HG03520 (cell line): ENCODE measurements around the gene SNX32.
A peak's percentile ranks its signal among the peaks of the same experiment; 100 is the strongest.

Experiments
- ATAC-seq: cut with Tn5 transposase; IDR thresholded peaks from one replicate; pipeline ENCODE4 v1.9.1; 2021; ENCODE audit warnings: mild to moderate bottlenecking, moderate library complexity; ENCODE audit not compliant: unreplicated experiment

SNX32 gene

DNA sequence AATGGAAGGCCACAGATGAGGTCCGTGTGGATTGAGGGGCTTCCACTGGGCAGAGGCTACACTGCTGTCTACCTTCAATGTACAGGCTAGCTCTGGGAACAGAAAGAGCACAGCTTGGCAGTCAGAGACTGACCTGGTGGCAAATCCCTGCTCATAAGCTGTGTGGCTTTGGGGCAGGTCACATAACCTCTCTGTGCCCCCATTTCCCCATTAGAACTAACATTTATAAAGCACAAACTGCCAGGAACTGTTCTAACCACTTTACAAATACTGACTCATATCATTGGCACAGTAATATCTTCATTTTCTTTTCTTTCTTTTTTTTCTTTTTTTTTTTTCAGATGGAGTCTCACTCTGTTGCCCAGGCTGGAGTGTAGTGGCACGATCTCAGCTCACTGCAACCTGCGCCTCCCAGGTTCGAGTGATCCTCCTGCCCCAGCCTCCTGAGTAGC, 63.3 kb downstream of the SNX32 start:
- no peak for ATAC-seq

DNA sequence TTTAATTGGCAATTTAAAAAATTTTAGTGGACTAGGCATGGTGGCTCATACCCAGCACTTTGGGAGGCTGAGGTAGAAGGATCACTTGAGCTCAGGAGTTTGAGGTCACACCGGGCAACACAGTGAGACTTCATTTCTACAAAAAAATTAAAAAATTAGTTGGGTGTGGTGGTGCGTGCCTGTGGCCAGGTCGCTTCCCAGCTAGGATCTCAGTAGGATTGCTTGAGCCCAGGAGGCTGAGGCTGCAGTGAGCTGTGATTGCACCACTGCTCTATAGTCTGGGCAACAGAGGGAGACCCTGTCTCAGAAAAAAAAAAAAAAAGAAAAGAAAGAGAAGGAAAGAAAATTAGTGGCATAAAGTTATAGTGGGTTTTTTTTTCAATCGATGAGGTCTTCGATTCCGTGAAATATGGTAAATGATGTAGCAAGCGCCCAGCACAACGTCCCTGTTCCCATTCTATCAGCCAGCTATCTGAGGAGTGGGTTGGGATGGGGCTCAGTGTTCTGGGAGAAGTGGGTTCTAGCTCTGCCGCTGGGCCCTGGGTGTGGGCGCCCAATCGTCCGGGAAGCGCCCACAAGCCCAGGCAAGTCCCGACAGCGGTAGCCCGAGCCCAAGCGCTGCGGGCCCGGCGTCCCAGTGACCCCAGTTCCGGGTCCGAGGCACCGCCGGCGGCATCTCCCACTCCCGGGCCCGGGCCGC, 65.0 kb downstream of the SNX32 start:
- no peak for ATAC-seq

DNA sequence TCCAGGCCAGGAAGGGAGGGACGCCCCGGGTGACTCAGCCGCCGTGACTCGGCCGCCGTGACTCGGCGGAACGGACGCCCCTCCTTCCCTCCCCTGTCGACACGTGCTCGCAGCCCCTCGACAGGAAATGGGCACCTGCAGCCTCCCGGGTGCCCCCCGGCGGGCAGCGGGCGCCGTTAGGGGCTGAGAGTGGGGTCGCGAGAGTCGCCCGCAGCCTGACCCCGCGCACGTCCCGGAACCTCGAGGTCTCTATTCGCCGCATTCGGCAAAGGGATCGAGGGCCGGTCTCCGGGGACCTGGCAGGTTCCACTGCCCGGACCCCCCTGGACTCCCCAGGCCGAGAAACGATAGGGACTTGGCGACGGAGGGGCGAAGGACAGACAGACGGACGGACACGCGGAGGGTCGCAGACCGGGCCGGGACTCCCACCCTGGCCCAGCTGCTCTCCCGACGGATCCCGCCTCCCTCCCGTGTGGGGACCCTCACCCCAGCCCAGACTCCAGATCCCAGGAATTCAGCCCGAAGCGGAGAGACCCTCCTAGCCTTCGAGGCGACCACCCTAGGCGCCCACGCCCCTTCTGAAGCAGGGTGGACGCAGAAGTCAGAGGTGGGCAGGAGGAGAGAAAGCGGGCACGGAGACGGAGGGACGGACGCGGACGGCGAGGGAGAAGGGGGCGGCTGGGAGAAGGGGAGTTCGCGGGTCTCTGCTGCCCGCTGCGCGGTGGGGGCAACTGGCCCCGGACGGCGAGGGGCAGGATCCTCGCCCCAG, 65.8 kb downstream of the SNX32 start:
- ATAC-seq, result no peak

DNA sequence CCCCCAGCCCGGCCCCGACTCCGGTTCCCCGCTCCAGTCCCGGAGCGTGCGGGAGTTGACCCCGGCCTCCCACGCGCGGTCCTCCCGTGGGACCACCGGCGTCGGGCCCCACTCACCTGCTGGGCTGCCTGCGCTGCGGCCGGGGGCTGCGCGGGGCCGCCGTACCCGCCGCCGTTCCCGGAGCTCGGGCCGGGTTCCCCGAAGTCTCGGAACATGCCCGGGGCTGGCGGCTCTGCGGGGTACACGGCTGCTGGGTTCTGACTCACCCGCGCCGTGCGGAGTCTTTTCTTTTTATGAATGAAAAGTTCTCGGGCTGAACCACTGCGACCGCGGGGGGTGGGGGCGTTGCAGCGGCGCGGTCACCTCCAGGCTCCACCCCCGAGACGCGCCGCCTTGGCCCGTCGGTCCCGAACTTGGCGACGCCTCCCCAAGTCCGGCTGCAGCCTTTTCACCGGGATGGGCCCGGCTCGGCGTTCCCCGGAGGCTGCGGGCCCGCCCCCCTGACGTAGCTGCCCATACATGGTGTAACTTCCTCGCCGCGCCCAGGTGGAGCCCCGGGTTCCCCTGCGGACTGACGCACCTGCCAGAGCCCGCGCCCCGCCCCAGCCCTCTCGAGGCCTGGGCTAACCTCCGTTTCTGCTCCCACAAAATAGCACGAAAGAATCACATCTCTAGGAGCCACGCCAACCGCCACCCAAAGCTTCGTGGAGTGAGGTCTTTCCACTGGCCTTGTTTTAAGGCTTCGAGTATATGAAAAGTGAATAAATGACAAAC, 66.5 kb downstream of the SNX32 start, which contains the start of gene FOSL1:
FOSL1 (minus strand) TSS at position 264 of the 774 bp plus-strand sequence; CDS start at position 215, 49 bp downstream.
- peak; percentile 60 for ATAC-seq

DNA sequence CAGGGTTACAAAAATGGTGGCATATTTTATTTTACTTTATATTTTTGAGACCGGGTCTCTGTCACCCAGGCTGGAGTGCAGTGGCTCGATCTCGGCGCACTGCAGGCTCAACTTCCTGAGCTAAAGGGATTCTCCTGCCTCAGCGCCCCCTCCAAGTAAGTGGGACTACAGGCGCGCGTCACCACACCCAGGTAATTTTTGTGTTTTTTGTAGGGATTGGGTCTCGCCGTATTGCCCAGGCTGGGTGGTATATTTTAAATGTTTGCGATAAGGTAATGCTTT, 67.1 kb downstream of the SNX32 start:
- no peak for ATAC-seq

DNA sequence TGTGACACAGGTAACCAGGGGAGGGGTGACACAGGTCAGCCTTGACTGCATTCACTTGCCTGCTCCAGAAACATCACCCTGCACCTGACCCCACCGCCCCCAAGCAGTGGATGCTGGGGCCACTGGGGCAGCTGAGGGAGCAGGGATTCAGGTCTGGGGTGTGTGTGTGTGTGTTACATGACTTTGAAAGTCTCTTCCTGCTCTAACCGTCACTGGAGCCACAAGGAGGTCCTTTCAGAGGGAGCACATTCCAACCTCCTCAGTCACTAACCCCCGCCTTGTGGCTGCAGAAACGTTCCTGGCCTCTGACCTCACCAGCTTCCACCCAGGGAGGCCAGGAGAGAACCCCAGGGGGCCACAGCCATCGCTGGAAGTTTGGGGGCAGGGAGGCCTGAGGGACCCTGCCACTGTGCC, 69.3 kb downstream of the SNX32 start:
- no peak for ATAC-seq
